GM12878 (cell line): ENCODE measurements around the gene PODXL2. TPM values are rescaled to one million over a fixed set of nuclear protein-coding genes. Genes with fewer than 3 reads are reported as not detected.

ENCODE experiments used
- ATAC-seq: fragments of 200-7000 bp; cut with Tn5 transposase; 3 replicates; pipeline ENCODE4 v1.9.1; 2020; ENCODE audit warnings: mild to moderate bottlenecking, moderate library complexity
- BruUV-seq: library from RNA; stranded (reverse); fragments of 400-500 nt; replicated peaks from 2 replicates; lab custom pipeline; 2021; lab: Mats Ljungman, UMichigan
- CTCF ChIA-PET: fragments of 300-600 bp; sonication (Branson Sonifier 250); formaldehyde crosslinking; extraction: SDS; loops from one replicate; lab custom pipeline; 2021; ENCODE audit warnings: inconsistent platforms; lab: Yijun Ruan, JAX
- POLR2A ChIA-PET: fragments of 350-600 bp; formaldehyde crosslinking; extraction: SDS; loops from one replicate; lab custom pipeline; 2021; ENCODE audit warnings: inconsistent platforms; lab: Charles Lee
- RAD21 ChIA-PET: fragments of 300-600 bp; sonication (Branson Sonifier 250); formaldehyde crosslinking; loops from one replicate; lab custom pipeline; 2023; ENCODE audit warnings: antibody characterized with exemption; ENCODE audit not compliant: unreplicated experiment; lab: Charles Lee
- SMC1A ChIA-PET: fragments of 300-600 bp; sonication (Branson Sonifier 250); formaldehyde crosslinking; loops from one replicate; lab custom pipeline; 2023; ENCODE audit not compliant: unreplicated experiment, uncharacterized antibody; lab: Charles Lee
- DNase-seq: peaks from one replicate; pipeline ENCODE4 v3.0.0-alpha.2; 2011; ENCODE audit warnings: low read depth, low spot score
- FAIRE-seq: peaks from 3 replicates; lab custom pipeline; 2011; peaks lifted over from hg19 to GRCh38; lab: Jason Lieb, UNC
- H2AFZ ChIP-seq: 2 replicates; pipeline ENCODE4 v1.6.0; 2011; ENCODE audit warnings: low read depth, low read length, control low read depth; ENCODE audit not compliant: control insufficient read depth
- H3K27ac ChIP-seq: 2 replicates; pipeline ENCODE4 v1.5.1; 2011; ENCODE audit warnings: control low read depth; ENCODE audit not compliant: control insufficient read depth, insufficient read depth
- H3K27me3 ChIP-seq, 2 experiments: replicated peaks in 1 of 2; 2 replicates each; pipeline versions ENCODE4 v1.6.0 to v1.6.1; 2011; ENCODE audit warnings: low read length in 1 of 2; ENCODE audit not compliant: control insufficient read depth in 2 of 2, insufficient read depth in 2 of 2
- H3K36me3 ChIP-seq, 2 experiments: 2 replicates each; pipeline ENCODE4 v1.5.1; 2011; ENCODE audit warnings: low read length in 1 of 2; ENCODE audit not compliant: control insufficient read depth in 2 of 2, insufficient read depth in 2 of 2
- H3K4me1 ChIP-seq: 2 replicates; pipeline ENCODE4 v1.6.1; 2011; ENCODE audit warnings: mild to moderate bottlenecking, low read length, moderate library complexity, mixed read lengths; ENCODE audit not compliant: control insufficient read depth, insufficient read depth
- H3K4me2 ChIP-seq: 2 replicates; pipeline ENCODE4 v1.6.0; 2011; ENCODE audit warnings: control low read depth; ENCODE audit not compliant: control insufficient read depth, insufficient read depth
- H3K4me3 ChIP-seq: fragments of 200-600 bp; sonication (generic); 2 replicates; pipeline ENCODE4 v1.5.1; 2016
- H3K79me2 ChIP-seq: 2 replicates; pipeline ENCODE4 v1.6.0; 2011; ENCODE audit warnings: low read length; ENCODE audit not compliant: control insufficient read depth, insufficient read depth
- H3K9ac ChIP-seq: 2 replicates; pipeline ENCODE4 v1.8.0; 2011; ENCODE audit warnings: low read length, control low read depth, mixed read lengths; ENCODE audit not compliant: control insufficient read depth, insufficient read depth
- H3K9me3 ChIP-seq: replicated peaks from 3 replicates; pipeline ENCODE4 v1.5.1; 2011; ENCODE audit warnings: mild to moderate bottlenecking, low read length; ENCODE audit not compliant: control insufficient read depth, insufficient read depth
- H4K20me1 ChIP-seq: 2 replicates; pipeline ENCODE4 v1.6.0; 2011; ENCODE audit not compliant: control insufficient read depth, insufficient read depth
- ASH2L ChIP-seq: fragments of 300-600, 200-600 bp; sonication (generic); IDR thresholded peaks from 2 replicates; pipeline ENCODE4 v1.6.1; 2017; ENCODE audit warnings: low read depth, mild to moderate bottlenecking, borderline replicate concordance
- FOXM1 ChIP-seq: IDR thresholded peaks from 2 replicates; pipeline ENCODE4 v1.6.1; 2012; ENCODE audit warnings: low read depth, mild to moderate bottlenecking, inconsistent platforms, low read length, moderate library complexity
- IKZF1 ChIP-seq: fragments of 450-650 bp; conservative IDR thresholded peaks from 2 replicates; pipeline ENCODE4 v1.6.1; 2017; ENCODE audit warnings: antibody characterized with exemption, mild to moderate bottlenecking
- JUNB ChIP-seq: IDR thresholded peaks from 2 replicates; pipeline ENCODE4 v1.6.1; 2016; ENCODE audit warnings: antibody characterized with exemption, mild to moderate bottlenecking
- MTA2 ChIP-seq: fragments of 450-650 bp; IDR thresholded peaks from 2 replicates; pipeline ENCODE4 v1.6.1; 2016; ENCODE audit warnings: low read depth, mild to moderate bottlenecking, moderate library complexity
- MTA3 ChIP-seq: IDR thresholded peaks from 2 replicates; pipeline ENCODE4 v1.6.1; 2012; ENCODE audit warnings: low read length, inconsistent platforms, borderline replicate concordance
- MYC ChIP-seq: IDR thresholded peaks from 2 replicates; pipeline ENCODE4 v1.6.1; 2011; ENCODE audit warnings: mild to moderate bottlenecking, low read length, moderate library complexity, inconsistent platforms; ENCODE audit not compliant: insufficient read depth, insufficient replicate concordance, insufficient read length, severe bottlenecking
- NR2F1 ChIP-seq: fragments of 450-650 bp; conservative IDR thresholded peaks from 2 replicates; pipeline ENCODE4 v1.6.1; 2017; ENCODE audit warnings: mild to moderate bottlenecking
- NRF1 ChIP-seq: conservative IDR thresholded peaks from 2 replicates; pipeline ENCODE4 v1.6.1; 2011; ENCODE audit warnings: mild to moderate bottlenecking, low read depth, low read length, improper control_type of control experiment
- SIX5 ChIP-seq: IDR thresholded peaks from 2 replicates; pipeline ENCODE4 v1.6.1; 2011; ENCODE audit warnings: mild to moderate bottlenecking, low read depth, low read length, moderate library complexity; ENCODE audit not compliant: severe bottlenecking
- WGBS: methylation state at CpG from one replicate; pipeline ENCODE4 v1.1.6; 2016; ENCODE audit warnings: low lambda C conversion rate; ENCODE audit not compliant: insufficient replicate concordance, insufficient coverage; ENCODE audit errors: missing lambda C conversion rate; 5-methylcytosine and 5-hydroxymethylcytosine counted together
- in situ Hi-C: fragments of 300-500 bp; cut with MboI; formaldehyde crosslinking; loops from 9 replicates; pipeline ENCODE4 v1.14.3; 2018; ENCODE audit warnings: mixed read lengths
- intact Hi-C: fragments of 100-400 bp; cut with micrococcal nuclease; formaldehyde crosslinking; loops from one replicate; pipeline ENCODE4 v1.14.2; 2022; ENCODE audit not compliant: unreplicated experiment
- polyA plus RNA-seq, 11 experiments: library from polyadenylated mRNA; depleted of rRNA in 4 of 11; unstranded in 6 of 11; stranded (reverse) in 5 of 11; fragments of >200 nt; fragmentation: Nextera tagmentation in 4 of 11; fragmentation: Illumina TruSeq in 1 of 11; extraction: Ambion mirVana in 4 of 11; extraction: Trizol in 1 of 11; gene quantifications; 1 replicate in 1 of 11; 2 replicates in 10 of 11; pipeline versions ENCODE4 v1.2.1 to v1.2.3, GENCODE V29; 2011 to 2016; ENCODE audit warnings: inconsistent platforms in 2 of 11, missing spikeins in 2 of 11, low read depth in 1 of 11
- total RNA-seq, 4 experiments: library from RNA; depleted of rRNA in 3 of 4; stranded (reverse); fragments of >200 nt in 3 of 4; fragmentation: Illumina TruSeq in 1 of 4; extraction: Trizol in 1 of 4; gene quantifications; 2 replicates each; pipeline versions ENCODE4 v1.2.1 to v1.2.3, GENCODE V29; 2013 to 2021
- TF ChIP-seq, protein P1 (sequence below): fragments of 450-650 bp; formaldehyde crosslinking; IDR thresholded peaks from 2 replicates; pipeline ENCODE4 v1.4.0; 2022; ENCODE audit warnings: mild to moderate bottlenecking, moderate library complexity
- TF ChIP-seq, protein P2 (sequence below): fragments of 450-650 bp; formaldehyde crosslinking; IDR thresholded peaks from 2 replicates; pipeline ENCODE4 v1.4.0; 2020; ENCODE audit warnings: mild to moderate bottlenecking, moderate library complexity

PODXL2 gene
- total and polyA plus RNA-seq, 10 of the 15 experiments (the other 5 are each of a cell fraction or from before 2014, with no cell fraction given), result 0.03 to 24.4 (median 13.6) TPM; not detected in 2

DNA sequence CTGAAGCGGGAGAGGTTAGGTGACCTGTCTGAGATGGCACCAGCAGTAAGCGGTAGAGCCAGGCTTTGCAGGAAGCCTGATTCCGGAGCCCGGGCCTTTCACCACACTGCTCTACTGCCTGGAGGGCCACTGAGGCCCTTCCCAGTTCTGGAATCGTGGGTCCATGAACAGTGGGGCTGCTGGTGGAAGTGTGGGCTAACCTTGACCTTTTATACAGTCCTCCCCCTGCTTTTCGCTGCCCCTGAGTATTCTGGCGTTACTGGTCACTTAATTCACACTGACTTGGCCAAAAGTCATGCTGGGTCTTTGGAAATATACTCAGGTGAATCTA lies 41.2 kb downstream of the PODXL2 start (continued):
- no peak for TF ChIP-seq JUNB
- TF ChIP-seq SIX5, result no peak
- TF ChIP-seq MYC, result no peak
- TF ChIP-seq, protein P1, sequence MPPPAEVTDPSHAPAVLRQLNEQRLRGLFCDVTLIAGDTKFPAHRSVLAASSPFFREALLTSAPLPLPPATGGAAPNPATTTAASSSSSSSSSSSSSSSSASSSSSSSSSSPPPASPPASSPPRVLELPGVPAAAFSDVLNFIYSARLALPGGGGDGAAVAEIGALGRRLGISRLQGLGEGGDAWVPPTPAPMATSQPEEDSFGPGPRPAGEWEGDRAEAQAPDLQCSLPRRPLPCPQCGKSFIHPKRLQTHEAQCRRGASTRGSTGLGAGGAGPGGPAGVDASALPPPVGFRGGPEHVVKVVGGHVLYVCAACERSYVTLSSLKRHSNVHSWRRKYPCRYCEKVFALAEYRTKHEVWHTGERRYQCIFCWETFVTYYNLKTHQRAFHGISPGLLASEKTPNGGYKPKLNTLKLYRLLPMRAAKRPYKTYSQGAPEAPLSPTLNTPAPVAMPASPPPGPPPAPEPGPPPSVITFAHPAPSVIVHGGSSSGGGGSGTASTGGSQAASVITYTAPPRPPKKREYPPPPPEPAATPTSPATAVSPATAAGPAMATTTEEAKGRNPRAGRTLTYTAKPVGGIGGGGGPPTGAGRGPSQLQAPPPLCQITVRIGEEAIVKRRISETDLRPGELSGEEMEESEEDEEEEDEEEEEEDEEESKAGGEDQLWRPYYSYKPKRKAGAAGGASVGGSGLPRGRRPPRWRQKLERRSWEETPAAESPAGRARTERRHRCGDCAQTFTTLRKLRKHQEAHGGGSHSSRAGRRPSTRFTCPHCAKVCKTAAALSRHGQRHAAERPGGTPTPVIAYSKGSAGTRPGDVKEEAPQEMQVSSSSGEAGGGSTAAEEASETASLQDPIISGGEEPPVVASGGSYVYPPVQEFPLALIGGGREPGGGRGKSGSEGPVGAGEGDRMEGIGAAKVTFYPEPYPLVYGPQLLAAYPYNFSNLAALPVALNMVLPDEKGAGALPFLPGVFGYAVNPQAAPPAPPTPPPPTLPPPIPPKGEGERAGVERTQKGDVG (CRISPR knock-in tag), result no peak
- TF ChIP-seq FOXM1, result no peak

DNA sequence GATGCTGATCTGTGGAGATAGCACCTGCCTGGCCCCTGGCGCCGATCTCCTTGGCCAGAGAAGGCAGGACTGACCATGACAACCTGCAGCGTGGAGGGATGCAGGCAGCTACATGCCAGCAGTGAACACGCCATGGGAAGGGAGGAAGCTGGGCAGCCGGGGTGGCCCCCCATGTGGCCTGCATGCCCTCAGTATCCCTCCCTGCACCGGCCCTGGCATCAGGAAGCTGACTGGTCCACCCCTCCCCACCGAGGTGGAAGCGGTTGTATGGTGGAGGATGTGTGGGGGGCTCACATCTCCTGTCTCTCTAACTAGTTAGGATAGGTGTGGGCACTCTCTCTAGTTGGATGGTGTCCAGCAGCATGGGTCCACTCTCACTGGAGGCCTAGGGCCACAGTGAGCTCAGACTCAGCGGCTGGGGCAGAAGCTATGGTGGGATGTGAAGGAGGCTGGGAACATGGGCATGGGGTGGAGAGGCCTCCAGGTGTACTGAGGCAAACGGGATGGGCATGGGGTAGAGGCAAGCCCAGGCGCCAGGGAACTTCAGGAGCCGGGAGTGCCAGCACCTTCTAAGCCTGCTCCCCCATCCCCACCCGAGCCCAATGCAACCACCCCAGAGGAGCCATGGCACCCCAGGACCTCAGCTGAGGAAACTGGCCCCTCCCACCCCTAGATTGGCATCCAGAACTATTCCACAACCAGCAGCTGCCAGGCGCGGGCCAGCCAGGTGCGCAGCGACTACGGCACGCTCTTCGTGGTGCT lies 42.0 kb downstream of the PODXL2 start:
- intact Hi-C loops, result no loop called here

More for the DNA sequence above, 42.0 kb downstream of the PODXL2 start:
- Histone ChIP-seq H3K27me3 (no peaks in the 10 kb centered on the region), H3K9ac (no peak overlapping the region), H3K4me3 (no peak overlapping the region; the same call in 1 of the 2 replicates), H3K36me3 (no peaks in the 10 kb centered on the region), H3K27ac (no peak overlapping the region), H4K20me1 (no peaks in the 10 kb centered on the region), H3K9me3 (no peaks in the 10 kb centered on the region), H3K79me2 (peaks cover 7% of the 10 kb centered on the region), H3K4me1 (peaks cover 11% of the 10 kb centered on the region; the same call in 1 of the 2 replicates), H3K4me2 (peak overlapping the region; percentile 99; the same call in 1 of the 2 replicates), H2AFZ (no peak overlapping the region)
- ATAC-seq (no peak), FAIRE-seq (no peak), DNase-seq (no peak)
- CTCF ChIA-PET, result no interaction called here
- in situ Hi-C loops, result no loop called here
- no peak for TF ChIP-seq ASH2L
- TF ChIP-seq NR2F1, result no peak
- no peak for TF ChIP-seq MTA3
- TF ChIP-seq NRF1, result no peak
- no peak for TF ChIP-seq IKZF1
- TF ChIP-seq, protein P2, sequence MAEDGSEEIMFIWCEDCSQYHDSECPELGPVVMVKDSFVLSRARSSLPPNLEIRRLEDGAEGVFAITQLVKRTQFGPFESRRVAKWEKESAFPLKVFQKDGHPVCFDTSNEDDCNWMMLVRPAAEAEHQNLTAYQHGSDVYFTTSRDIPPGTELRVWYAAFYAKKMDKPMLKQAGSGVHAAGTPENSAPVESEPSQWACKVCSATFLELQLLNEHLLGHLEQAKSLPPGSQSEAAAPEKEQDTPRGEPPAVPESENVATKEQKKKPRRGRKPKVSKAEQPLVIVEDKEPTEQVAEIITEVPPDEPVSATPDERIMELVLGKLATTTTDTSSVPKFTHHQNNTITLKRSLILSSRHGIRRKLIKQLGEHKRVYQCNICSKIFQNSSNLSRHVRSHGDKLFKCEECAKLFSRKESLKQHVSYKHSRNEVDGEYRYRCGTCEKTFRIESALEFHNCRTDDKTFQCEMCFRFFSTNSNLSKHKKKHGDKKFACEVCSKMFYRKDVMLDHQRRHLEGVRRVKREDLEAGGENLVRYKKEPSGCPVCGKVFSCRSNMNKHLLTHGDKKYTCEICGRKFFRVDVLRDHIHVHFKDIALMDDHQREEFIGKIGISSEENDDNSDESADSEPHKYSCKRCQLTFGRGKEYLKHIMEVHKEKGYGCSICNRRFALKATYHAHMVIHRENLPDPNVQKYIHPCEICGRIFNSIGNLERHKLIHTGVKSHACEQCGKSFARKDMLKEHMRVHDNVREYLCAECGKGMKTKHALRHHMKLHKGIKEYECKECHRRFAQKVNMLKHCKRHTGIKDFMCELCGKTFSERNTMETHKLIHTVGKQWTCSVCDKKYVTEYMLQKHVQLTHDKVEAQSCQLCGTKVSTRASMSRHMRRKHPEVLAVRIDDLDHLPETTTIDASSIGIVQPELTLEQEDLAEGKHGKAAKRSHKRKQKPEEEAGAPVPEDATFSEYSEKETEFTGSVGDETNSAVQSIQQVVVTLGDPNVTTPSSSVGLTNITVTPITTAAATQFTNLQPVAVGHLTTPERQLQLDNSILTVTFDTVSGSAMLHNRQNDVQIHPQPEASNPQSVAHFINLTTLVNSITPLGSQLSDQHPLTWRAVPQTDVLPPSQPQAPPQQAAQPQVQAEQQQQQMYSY, result no peak
- no peak for TF ChIP-seq MTA2
- SMC1A ChIA-PET, result interaction anchor here (1.3 to 1.6 kb wide), 2 partner anchors 144 to 152 kb away, joined by 3 read pairs; no protein-coding TSS in a partner anchor
- WGBS, result 87% methylated on average over 19 of the region's 20 CpGs
- POLR2A ChIA-PET, result interaction anchor here (0.6 kb wide), 1 partner anchor 80 kb away, joined by 3 read pairs; the partner anchor contains the start of gene TPRA1
- BruUV-seq, result no TSS peak
- RAD21 ChIA-PET, result interaction anchor here (1.6 kb wide), 1 partner anchor 152 kb away, joined by 4 read pairs; no protein-coding TSS in a partner anchor
